HG03460 (cell line): ENCODE measurements around the gene CRYBB1.

Experiments used
- ATAC-seq: cut with Tn5 transposase; IDR thresholded peaks from one replicate; pipeline ENCODE4 v1.9.1; 2021; ENCODE audit not compliant: unreplicated experiment

The CRYBB1 gene

DNA sequence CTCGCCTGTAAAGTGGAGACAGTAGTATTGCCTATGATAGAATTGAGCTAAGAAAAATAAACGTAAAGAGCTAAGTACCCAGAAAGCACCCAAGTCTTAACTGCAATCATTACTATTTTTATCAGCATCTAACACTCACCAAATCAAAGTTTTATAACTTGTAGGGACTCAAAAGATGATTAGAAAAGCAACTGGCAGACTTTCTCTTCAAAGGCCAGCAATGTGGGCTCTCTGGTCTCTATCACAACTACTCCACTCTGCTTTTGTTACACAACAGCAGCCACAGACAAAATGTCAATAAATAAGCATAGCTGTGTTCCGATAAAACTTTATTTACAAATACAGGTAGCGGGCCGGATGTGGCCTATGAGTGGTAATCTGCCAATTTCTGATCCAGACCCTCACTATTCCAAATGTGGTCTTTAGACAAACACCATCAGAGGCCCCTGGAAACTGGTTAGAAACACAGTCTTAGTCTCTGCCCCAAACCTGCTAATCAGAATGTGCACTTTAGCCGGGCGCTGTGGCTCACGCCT lies 36.1 kb downstream of the CRYBB1 start:
- ATAC-seq: no peak

DNA sequence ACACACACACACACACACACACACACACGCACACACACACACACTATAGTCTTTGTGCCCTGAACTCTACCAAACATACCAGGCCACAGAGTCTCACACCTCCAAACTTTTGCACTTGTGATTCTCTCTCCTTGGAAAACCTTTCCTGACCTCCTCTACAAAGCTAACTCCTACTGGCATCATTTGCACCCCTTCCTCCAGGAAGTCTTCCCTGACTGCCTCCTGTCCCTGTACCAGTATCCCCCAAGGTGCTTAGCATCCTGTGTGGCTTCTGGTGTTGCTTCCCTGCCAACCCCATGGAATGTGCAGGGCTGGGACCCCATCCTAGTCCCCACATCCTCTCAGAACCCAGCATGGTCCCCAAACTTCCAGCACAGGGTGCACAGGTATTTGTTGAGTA lies 36.8 kb downstream of the CRYBB1 start:
- no peak for ATAC-seq

DNA sequence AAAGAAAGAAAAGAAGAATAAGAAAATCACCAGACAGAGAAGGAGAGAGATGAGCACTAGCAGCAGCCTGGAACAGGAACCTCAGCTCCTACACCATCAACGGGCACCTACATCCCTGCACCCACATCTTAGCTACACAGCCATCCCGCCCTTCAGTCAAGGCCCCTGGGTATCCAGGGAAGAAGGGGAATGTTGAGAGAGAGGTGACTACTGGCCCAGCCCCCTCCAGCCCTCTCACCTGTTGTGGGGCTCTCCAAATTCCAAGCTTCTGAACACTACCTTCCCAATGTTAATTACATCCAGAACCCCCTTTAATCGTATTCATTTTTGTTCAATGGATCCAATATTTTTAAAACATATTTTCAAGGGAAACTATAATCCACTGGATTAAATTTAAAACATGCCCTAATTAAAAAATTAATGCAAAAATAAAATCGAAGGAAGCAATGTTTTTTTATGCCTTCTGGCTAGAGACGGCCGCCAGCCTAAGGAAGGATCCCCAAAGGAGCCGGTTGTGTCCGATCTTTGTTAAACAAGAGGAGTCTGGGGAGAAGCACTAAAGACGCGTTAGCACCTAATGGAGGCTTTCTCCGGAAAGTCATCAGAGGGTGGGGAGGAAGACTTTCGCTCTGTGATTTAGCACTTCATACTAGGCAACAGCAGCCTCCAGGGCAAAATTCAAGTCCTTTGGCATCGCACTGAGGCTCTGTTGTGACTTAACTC lies 37.4 kb downstream of the CRYBB1 start:
- ATAC-seq: no peak

DNA sequence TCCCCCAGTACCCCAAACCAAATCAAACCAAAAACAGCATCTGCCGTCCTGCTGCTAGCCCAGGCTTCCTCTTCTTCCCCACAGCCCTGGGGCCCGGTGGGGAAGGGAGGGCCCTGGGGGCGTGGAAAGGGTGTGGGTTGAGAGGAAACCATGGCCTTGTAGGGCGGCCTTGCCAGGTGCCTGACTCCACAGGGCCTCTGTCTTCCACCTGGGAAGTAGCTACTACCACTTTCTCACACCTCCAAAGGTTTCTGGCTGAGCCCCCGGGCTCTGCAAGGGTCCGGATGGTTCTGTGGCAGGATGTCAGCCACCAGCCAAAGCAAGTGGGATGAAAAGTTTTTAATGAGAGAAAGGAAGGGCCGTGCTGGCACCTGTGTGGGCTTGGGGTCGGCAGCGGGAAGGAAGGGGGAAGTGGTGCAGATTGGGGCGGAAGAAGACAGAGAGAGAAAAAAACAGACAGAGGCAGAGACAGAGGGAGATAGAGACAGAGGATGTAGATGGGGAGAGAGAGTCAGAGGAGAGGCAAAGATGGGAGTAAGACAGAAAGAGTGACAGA lies 38.4 kb downstream of the CRYBB1 start:
- peak; percentile 80 for ATAC-seq

DNA sequence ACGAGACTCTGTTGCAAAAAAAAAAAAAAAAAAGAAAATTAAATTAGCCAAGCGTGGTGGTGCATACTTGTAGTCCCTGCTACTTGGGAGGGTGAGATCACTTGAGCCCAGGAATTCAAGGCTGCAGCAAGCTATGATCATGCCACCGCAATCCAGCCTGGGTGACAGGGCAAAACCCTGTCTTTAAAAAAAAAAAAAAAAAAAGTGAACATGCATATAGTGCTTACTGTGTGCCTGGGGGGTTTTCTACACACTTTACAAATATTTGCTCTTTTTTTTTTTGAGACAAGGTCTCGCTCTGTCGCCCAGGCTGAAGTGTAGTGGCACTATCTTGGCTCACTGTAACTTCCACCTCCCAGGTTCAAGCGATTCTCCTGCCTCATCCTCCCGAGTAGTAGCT lies 40.7 kb downstream of the CRYBB1 start:
- no peak for ATAC-seq

DNA sequence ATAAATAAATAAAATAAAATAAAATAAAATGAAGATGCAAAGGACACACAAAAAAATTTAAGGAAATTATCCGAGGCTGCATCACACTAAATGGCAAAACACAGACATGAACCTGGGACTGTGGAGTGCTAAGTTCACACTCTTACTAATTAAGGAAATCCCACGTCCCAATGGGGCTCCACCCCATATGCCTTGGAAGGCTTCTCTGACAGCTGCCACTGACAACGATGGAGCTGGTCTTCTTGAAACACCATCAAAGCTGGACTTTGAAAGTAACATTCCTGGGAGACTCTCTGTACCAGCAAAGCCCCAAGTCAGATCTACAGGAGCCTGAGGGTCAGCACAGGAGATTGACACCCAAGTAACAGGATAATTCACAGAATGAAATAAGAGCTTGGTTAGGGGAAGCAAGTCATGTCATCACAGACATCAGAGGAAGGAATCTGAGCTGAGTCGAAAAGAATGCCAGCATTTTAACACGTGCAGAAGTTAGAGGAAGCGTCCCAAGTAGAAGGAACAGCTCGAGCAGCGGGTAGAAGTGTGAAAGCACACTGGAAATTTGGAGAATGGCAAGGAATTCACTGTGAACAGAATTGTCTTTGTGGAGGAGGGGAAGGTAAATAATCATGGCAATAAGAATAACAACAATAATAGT lies 41.7 kb downstream of the CRYBB1 start:
- no peak for ATAC-seq

DNA sequence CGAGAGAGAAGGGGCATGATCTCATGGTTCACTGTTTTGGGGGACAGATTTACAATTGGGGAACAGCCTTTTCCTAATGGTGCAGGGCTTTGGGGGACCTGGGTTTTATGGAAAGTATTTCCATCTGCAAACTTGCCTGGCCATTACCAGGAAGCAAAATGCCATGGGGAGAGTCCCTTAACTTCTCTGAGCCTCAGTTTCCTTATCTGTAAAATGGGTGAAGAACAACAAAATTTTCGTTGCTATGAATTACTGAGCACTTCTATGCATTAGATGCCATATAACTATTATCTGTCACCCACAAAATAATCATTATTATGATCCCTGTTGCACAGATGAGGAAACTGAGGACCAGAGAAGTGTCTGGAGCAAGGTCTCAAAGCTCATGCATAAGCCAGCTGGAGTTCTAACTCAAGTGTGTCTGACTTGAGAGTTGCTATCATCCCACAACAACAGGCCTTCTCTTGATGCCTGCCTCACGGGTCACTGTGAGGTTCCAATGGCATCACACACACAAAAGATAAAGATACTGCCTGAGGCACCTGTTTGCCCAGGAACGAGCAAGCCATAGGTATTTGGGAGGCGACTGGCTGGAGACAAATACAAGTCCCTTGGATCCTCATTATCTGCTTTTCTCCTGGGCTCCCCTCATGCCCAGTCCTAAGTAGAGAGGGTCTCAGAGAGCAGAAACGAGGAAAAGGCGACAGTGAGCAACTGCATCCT lies 43.7 kb downstream of the CRYBB1 start:
- ATAC-seq: no peak

GRCh38 chr22:26573026-26573662 lies 44.7 kb downstream of the CRYBB1 start:
- ATAC-seq: no peak

GRCh38 chr22:26570864-26571525 lies 46.8 kb downstream of the CRYBB1 start:
- ATAC-seq: no peak

DNA sequence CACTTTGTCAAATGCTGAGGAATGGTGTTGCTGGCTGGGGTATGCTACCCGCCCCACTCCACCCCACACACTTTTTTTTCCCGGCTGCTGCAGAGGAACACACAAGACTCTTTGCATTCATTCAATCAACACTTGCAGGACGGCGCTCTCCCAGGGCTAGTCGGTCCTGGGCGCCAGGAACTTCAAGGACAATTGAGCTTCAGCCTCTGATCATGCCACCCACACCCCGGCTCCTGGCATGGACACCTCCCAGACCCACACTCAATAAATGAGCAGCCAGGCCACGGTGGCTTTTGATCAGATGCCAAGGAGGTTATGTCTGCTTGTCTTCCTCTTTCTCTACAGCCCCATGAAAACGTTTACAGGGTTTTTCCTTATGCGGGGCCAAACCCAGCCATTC lies 47.7 kb downstream of the CRYBB1 start:
- no peak for ATAC-seq

GRCh38 chr22:26568207-26568706 lies 49.6 kb downstream of the CRYBB1 start:
- no peak for ATAC-seq

- no peak for ATAC-seq
These were observed 50.2 kb downstream of the CRYBB1 start for GRCh38 chr22:26567610-26568009.

GRCh38 chr22:26566994-26567393 lies 50.8 kb downstream of the CRYBB1 start:
- ATAC-seq: no peak

DNA sequence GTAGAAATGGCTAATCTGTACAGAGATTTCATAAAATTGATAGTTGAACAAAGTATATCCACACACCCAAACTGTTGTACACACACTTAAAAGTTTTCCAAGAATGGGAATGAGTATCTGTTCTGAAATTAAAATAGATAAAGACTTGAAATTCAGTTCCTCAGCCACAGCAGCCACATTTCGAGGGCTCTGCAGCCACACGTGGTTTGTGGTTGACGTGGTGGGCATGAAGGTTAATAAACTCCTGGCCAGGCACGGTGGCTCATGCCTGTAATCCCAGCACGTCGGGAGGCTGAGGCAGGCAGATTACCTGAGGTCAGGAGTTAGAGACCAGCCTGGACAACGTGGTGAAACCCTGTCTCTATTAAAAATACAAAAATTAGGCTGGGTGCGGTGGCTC lies 51.9 kb downstream of the CRYBB1 start:
- ATAC-seq: no peak

- no peak for ATAC-seq
These were observed 52.6 kb downstream of the CRYBB1 start for GRCh38 chr22:26565181-26565580.

DNA sequence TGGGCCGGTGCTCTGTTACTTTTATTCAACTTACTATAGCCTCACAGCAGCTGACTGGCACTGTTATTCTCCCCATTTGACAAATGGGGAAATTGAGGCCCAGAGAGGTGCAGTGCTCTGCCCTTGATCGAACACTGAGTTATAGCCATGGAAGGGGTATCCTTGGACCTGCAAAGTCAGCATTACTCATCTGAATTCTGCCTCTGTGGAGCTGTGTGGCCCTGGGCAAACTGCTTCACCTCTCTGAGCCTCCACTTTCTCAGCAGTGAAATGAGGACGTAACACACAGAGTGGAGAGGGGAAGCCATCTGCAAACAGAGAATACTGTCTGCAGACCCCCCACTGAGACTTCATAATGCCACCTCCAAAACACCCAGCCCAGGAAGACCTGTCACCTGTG lies 53.2 kb downstream of the CRYBB1 start:
- ATAC-seq: no peak

DNA sequence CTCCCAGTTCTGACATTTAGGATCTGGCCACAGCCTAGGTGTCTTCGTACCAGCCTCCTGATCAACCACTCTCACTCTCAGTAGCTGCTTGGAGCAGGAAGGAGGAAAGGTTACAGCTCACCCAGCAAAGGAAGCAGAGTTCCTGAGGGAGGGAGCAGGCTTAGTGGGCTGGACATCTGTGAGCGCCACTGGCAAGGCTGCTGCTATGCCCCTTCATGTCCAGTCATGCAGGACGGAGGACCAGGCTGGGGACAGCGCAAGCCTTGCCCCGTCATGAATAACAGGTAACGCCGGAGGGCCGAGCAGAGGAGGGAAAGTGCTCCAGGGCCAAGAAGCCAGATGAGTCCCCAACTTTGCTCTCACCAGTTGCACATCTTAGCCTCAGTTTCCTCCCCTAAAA lies 53.6 kb downstream of the CRYBB1 start:
- no peak for ATAC-seq

- ATAC-seq: no peak
These were observed 54.8 kb downstream of the CRYBB1 start for GRCh38 chr22:26563022-26563421.

DNA sequence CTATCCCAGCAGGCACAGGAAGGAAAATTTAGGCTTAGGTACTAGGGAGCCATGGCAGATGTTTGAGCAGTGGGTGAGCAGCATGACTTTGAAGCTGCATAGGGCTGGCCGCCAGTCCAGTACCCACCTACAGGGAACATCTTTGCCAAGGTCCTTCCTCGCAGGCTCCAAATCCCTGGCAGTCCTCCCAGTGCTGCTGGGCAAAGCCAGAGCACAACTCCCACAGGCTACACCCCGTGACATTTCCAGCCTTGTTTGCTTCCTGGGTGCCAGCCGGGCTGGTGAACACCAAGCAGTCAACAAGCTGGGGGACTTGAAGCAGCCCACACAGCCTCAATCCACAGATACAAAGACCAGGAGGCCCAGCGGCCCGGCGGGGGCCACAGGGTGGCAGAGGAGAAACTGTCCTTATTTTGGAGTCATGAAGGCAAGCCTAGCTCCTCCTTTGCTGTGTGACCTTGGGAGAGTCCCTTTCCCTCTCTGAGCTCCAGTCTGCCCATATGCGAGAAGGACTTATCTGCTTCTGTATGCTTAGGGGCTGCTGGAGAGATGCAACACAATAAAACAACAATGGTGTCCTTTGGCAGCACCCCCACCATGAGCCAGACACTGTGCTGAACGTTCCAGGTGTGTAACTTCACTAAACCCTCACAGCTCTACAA lies 55.9 kb downstream of the CRYBB1 start:
- ATAC-seq: no peak
